LNCaP clone FGC (cell line): Measurements from ENCODE around the gene DLG1.

Experiments used
- DNase-seq: peaks from one replicate; pipeline ENCODE4 v3.0.0-alpha.2; 2011; ENCODE audit warnings: low read depth
- H3K4me3 ChIP-seq: 2 replicates; pipeline ENCODE4 v1.5.1; 2011; ENCODE audit warnings: mild to moderate bottlenecking, low read depth, low read length, control low read depth
- TF ChIP-seq, protein P1 (sequence below): IDR thresholded peaks from 2 replicates; pipeline ENCODE4 v1.5.1; 2012; ENCODE audit warnings: mild to moderate bottlenecking; ENCODE audit not compliant: control insufficient read depth, insufficient read depth; ENCODE audit errors: extremely low read depth

DLG1 gene

DNA sequence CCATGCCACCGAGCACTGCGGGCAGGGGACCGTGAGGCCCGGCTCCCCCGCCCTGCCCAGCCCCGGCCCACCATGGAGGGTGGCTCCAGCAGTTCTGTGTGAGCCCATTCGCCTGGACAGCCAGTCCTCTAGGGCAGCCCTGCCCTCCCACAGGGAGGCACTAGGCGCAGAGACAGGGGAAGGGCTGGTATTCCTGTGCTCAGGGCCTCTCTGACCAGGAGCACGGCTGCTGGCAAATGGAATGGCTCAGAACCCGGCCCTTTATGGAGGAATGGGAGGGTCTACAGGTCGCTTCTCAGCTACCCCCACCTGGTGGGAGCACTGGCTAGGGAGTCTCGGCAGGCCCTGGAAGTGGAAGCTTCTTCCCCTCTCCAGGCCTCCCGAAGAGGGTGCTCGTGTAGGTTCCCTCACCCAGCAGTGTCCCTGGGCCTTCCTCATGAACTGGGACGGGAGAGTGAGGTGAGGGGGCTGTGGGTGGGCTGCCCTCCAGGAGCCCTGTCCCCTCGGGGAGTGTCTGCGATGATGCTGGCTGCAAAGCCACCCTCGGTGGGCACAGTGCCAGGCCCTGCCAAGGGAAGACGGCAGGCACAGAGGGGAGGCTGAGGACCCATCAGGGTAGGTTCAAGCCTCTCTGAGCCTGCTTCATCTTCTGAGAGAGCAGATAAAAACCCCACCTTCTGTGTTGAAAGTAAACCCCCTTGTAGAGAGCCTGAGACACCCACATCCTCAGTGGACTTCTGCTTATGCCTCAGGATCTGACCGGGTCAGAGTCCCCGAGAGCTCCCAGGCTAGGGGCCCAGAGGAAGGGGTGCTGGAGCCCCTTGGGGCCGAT lies 270.3 kb downstream of the DLG1 start:
- no peak for DNase-seq

DNA sequence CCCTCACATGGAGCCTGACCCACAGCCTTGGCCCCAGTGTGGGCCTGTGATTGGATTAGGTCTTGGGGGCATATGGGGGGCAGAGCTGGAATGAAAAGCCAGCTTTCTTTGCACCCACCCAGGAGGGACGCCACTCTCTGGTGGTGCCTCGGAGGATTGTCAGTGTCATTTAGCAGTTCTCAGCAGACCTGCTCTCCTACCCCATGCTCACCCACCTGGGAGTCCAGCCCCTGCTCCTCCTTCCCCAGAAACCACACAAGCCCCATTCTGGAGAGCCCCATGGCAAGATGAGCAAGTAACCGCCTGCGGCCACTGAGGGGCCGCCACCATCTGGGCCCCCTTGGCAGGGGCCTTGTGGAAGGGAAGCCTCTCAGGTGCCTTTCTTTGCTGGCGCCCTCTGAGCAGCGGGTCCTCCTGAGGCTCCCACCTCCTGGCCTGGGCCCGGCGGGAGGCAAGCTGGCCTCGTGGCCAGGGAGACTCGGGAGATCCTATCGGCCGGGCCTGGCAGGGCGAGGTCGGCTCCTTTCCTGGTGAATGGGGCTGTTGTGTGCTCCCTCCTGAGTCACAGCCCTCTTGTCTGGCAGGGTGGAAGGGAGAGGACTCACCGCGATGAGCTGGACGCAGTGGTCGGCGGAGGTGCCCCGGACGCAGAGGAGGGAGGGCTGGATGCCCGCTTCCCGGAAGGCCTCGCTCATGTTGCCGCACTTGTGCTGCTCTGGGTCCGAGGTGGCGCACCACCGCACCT lies 271.1 kb downstream of the DLG1 start:
- no peak for DNase-seq
- TF ChIP-seq, protein P1, sequence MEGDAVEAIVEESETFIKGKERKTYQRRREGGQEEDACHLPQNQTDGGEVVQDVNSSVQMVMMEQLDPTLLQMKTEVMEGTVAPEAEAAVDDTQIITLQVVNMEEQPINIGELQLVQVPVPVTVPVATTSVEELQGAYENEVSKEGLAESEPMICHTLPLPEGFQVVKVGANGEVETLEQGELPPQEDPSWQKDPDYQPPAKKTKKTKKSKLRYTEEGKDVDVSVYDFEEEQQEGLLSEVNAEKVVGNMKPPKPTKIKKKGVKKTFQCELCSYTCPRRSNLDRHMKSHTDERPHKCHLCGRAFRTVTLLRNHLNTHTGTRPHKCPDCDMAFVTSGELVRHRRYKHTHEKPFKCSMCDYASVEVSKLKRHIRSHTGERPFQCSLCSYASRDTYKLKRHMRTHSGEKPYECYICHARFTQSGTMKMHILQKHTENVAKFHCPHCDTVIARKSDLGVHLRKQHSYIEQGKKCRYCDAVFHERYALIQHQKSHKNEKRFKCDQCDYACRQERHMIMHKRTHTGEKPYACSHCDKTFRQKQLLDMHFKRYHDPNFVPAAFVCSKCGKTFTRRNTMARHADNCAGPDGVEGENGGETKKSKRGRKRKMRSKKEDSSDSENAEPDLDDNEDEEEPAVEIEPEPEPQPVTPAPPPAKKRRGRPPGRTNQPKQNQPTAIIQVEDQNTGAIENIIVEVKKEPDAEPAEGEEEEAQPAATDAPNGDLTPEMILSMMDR, result no peak
- no peak overlapping the region for H3K4me3 ChIP-seq

More for the DNA sequence above, 270.3 kb downstream of the DLG1 start:
- no peak overlapping the region for H3K4me3 ChIP-seq
- TF ChIP-seq, protein P1, result no peak

DNA sequence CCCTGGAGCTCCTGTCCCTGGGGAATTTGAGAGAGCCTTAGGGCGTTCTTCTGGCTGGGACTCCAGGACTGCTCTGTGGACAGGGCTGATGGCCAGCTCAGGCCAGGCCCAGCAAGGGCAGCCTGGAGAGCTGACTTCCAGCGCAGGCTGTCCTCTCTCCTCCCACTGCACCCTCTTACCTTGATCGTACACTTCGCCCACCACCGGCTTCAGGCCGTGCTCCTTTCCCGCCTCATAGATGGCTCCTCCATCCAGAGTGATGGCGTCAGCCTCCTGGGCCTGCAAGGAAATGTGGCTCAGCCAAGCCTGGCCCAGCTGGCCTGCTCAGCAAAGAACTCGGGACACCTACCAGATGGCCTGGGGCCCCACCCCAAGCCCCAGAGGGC lies 271.9 kb downstream of the DLG1 start:
- H3K4me3 ChIP-seq, result no peak overlapping the region
- TF ChIP-seq, protein P1, result no peak
- DNase-seq, result no peak

DNA sequence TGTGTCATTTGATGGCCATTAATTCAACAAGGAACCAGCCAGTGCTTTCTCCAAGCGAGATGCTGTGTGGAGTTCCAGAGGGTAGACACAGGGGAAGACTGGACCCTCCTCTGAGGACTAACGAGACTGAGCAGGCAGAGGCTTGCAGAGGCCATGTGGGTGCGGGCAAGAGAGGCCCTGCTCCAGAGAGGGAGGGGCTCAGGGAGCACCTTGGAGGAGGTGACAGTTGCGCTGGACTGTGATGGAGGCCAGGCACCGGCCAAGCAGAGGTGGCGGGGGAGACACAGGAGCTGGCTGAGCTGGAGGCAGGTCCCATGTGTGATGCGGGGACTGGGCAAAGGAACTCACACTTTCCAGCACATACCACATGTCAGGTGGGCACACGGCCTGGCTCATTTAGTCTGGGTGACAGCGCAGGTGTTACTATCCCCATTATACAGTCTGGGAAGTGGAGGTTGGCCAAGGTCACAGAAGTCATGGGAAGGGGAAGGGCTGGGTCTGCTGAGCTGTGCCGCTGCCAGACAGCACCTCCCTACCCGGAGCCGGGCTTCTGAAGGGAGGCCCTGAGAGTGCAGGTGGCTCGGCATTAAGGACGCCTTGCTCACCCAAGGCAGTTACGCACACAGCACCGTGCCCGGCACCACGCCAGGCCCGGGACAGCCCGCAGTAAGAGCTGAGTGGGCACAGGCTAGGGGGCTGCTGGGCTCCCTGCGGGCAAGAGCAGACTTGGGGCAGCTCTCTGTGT lies 272.5 kb downstream of the DLG1 start:
- TF ChIP-seq, protein P1, result no peak
- H3K4me3 ChIP-seq, result no peak overlapping the region
- DNase-seq, result no peak

DNA sequence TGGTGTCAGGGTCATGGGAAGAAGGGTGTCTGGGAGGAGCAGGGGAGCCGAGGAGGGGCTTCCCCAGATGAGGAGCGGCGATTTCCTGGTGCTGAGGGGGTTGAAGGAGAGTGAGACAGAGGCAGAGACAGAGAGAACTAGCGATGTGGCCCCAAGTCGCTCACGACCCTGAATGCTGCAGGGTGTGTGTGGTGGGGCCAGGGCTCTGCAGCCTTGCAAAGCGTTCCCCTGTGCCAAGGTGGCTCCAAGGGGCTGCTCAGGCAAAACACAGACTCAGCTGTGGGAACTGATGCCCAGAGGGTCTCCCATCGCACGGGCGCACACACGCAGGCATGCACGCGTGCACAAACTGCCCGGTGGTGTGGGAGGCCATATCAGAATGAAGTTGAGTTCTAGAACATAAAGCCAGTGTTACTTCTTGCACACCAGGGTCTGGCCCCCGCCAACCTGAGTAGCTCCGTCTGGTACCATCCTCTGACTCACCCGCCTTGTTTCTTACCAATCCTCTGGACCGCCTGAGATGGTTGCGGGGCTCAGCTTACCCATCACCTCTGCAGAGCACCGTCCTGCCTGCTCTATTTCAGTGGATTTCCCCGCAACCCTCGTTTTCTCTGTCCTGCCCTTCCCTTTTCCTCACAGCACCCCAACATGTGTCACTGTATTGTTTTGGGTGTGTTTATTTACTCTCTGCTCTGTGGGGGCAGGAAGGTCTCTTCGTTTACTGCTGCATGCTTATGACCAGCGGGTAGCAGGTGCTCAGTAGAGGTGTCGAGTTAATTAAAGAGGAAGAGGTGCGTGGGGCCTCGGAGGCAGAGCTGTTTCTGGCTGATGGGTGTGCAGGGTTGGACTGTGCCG lies 273.3 kb downstream of the DLG1 start:
- DNase-seq, result no peak
- TF ChIP-seq, protein P1, result no peak
- no peak overlapping the region for H3K4me3 ChIP-seq

DNA sequence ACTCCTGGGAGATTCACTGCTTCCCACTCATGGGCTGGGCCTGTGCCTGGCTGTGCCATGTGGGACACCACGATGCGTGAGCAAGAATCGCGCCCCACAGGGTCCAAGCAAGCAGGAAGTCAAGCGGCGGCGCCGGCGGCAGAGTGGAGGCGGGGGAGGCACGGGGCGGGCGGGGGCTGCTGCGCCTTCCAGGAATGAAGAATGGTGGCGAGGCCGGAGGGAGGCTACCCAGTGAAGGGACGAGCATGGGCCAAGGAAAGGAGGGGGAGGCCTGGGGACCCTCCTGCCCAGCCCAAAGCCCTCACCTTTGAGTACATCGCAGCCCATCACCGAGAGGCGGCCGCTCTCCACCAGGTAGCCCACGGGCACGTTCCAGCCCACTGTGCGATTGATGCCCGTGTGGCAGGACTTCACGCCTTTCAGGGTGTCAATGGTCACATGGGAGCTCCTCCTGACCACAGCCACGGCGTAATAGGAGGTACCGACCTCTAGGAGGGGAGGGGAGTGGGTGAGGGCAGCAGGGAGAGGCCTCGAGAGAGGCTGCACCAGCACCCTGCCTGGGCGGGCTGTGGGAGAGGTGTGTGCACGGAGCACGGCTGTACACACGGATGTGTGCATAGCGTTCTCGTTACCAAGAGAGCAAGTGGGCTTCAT lies 274.3 kb downstream of the DLG1 start:
- DNase-seq, result no peak
- TF ChIP-seq, protein P1, result no peak
- no peak overlapping the region for H3K4me3 ChIP-seq
